C4-2B (cell line): Measurements from ENCODE around the gene TCERG1L.

Experiments
- ZFX ChIP-seq: fragments of 450-650 bp; IDR thresholded peaks from 2 replicates; pipeline ENCODE4 v1.6.1; 2017
- TF ChIP-seq, protein P1 (sequence below): fragments of 450-650 bp; conservative IDR thresholded peaks from 2 replicates; pipeline ENCODE4 v1.5.1; 2017; ENCODE audit warnings: mild to moderate bottlenecking

GRCh38 chr10:131071721-131072120 is 239.8 kb downstream of the TCERG1L start:
- TF ChIP-seq, protein P1, sequence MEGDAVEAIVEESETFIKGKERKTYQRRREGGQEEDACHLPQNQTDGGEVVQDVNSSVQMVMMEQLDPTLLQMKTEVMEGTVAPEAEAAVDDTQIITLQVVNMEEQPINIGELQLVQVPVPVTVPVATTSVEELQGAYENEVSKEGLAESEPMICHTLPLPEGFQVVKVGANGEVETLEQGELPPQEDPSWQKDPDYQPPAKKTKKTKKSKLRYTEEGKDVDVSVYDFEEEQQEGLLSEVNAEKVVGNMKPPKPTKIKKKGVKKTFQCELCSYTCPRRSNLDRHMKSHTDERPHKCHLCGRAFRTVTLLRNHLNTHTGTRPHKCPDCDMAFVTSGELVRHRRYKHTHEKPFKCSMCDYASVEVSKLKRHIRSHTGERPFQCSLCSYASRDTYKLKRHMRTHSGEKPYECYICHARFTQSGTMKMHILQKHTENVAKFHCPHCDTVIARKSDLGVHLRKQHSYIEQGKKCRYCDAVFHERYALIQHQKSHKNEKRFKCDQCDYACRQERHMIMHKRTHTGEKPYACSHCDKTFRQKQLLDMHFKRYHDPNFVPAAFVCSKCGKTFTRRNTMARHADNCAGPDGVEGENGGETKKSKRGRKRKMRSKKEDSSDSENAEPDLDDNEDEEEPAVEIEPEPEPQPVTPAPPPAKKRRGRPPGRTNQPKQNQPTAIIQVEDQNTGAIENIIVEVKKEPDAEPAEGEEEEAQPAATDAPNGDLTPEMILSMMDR: no peak
- TF ChIP-seq ZFX: no peak
